ENCODE measurements around the gene PIGO.

DNA sequence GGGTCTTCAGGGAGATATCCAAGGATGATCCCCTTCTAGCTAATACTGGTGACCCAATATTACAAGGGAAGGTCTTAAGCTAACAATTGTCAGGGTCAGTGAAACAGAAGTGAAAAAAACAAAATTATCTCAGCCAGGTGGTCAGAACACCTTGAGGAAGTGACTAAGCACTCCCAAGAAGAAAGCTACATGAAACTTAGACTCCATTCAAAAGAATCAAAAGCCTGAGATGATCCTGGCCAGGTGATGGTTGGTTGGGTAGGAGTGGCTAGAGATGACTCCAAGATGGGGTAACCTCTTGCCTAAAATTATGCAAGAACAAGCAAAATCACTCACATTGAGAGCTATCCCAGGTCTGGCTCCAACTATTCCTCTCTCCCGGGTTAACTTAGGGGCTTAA, 29.3 kb downstream of the PIGO start:
- no peak for TF ChIP-seq BHLHE40 (IDR thresholded peaks at IDR 0.05; ENCODE audit: borderline replicate concordance in 1 of 2, low read depth in 2 of 2, low read length in 1 of 2)
- TF ChIP-seq CTCF (IDR thresholded peaks at IDR 0.05 in 2 of 3, conservative IDR thresholded peaks at IDR 0.05 in 1 of 3; ENCODE audit: control insufficient read depth in 2 of 3, extremely low read depth in 1 of 3, insufficient read depth in 1 of 3, low read depth in 3 of 3, low read length in 3 of 3), result no peak
- no peak for TF ChIP-seq HDAC6 (IDR thresholded peaks at IDR 0.05; ENCODE audit: unreplicated experiment)
